Measurements from ENCODE around the gene ACER2.

Gene ACER2

DNA sequence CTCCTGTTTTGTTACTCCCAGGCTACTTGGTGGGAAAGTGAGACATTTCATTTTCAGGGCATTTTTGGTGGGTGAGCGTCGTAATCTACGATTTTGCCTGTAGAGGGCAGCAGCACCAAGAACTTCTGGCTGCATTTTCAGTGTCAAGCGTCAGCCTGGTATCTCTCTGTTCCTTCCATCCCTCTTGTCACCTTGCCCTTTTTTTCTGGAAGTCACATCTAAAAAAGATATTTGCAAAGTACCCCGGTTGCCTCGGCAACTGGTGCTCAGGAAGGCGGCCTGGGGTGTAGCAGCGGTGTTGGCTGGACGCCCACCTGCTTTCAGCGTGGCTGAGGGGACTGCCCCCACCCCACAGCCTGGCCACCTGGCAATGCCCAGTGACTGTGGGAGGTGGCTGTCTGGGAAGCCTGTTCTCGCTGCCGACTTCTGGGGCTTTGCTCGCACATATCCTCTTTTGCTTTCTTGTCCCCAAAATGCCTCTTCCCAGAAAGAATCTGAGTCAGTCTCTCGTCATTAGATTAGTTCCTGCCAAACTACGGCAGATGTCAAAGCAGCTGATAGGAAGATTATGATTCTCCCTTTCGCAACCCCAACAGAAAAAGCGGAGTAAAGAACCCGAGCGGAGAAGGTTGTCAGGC, 84.5 kb downstream of the ACER2 start:
- H3K27ac ChIP-seq (ENCODE audit: extremely low read depth, low read depth, low read length) = no peak overlapping the region
- no peaks in the 10 kb centered on the region for H3K4me1 ChIP-seq (ENCODE audit: control insufficient read depth, insufficient read depth, low read length)
- H3K4me3 ChIP-seq (ENCODE audit: low read depth, low read length) = no peak overlapping the region
- no peaks in the 10 kb centered on the region for H3K36me3 ChIP-seq (ENCODE audit: control insufficient read depth in 2 of 2, insufficient read depth in 1 of 2, low read length in 2 of 2)
- ChIA-PET CTCF (interaction anchor here (0.5 to 1.5 kb wide), 14 partner anchors 9 to 1819 kb away, joined by 3 to 7 read pairs (median 3); no protein-coding TSS in a partner anchor), POLR2A (no interaction called here)
- H3K9me3 ChIP-seq (ENCODE audit: control insufficient read depth, insufficient read depth, low read depth, low read length) = no peaks in the 10 kb centered on the region
- TF ChIP-seq ZNF530 (tag by site-specific recombination; IDR thresholded peaks at IDR 0.05; ENCODE audit: low read depth) = no peak
- 0 out of 2 replicates have a peak, but pooled peaks have one; percentile 10 for TF ChIP-seq PRDM1 (tag by site-specific recombination; IDR thresholded peaks at IDR 0.05)
- no peak for TF ChIP-seq ZNF221 (tag by site-specific recombination; IDR thresholded peaks at IDR 0.05; ENCODE audit: borderline replicate concordance)
- TF ChIP-seq ZNF266 (tag by site-specific recombination; IDR thresholded peaks at IDR 0.05; ENCODE audit: low read depth) = no peak
- TF ChIP-seq EGR2 (tag by site-specific recombination; IDR thresholded peaks at IDR 0.05; ENCODE audit: low read depth) = peak; percentile 31; the same call in 1 of the 2 replicates
- peak; percentile 47; the same call in 1 of the 2 replicates for TF ChIP-seq ZNF366 (tag by site-specific recombination; conservative IDR thresholded peaks at IDR 0.05)
- peak; percentile 80 for TF ChIP-seq ZNF654 (tag by site-specific recombination; IDR thresholded peaks at IDR 0.05; ENCODE audit: low read depth)

DNA sequence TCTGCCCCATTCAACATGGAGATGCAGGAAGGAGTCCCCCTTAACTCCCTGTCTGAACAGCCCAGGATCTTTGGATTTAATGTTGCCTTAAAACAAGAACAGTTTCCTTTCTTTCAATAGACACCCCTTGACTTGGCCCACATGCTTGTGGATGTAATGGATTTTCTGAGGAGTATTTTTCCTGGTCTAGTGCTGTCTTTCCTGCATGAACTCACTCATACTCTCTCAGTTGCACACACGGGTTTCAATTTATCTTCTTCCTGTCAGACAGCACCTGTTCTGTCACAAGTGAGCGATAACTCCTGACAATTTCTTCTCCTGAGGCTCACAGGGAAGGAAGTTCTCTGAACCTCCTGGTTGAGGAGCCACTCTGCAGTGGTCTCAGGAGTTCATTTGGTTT, 85.1 kb downstream of the ACER2 start:
- ChIA-PET POLR2A (no interaction called here), CTCF (interaction anchor here (0.7 to 1.3 kb wide), 6 partner anchors 9 to 1818 kb away, joined by 3 to 5 read pairs (median 3); no protein-coding TSS in a partner anchor)
- Histone ChIP-seq H3K4me3 (ENCODE audit: low read depth, low read length) (no peak overlapping the region), H3K36me3 (ENCODE audit: control insufficient read depth in 2 of 2, insufficient read depth in 1 of 2, low read length in 2 of 2) (no peaks in the 10 kb centered on the region), H3K9me3 (ENCODE audit: control insufficient read depth, insufficient read depth, low read depth, low read length) (no peaks in the 10 kb centered on the region), H3K27ac (ENCODE audit: extremely low read depth, low read depth, low read length) (no peak overlapping the region), H3K4me1 (ENCODE audit: control insufficient read depth, insufficient read depth, low read length) (no peaks in the 10 kb centered on the region)
- no peak for TF ChIP-seq ZNF10 (tag by site-specific recombination; IDR thresholded peaks at IDR 0.05)
- no peak for TF ChIP-seq MEIS1 (CRISPR knock-in tag; IDR thresholded peaks at IDR 0.05; ENCODE audit: borderline replicate concordance)
- TF ChIP-seq ZNF791 (tag by site-specific recombination; IDR thresholded peaks at IDR 0.05) = no peak
- no peak for TF ChIP-seq PRDM10 (tag by site-specific recombination; IDR thresholded peaks at IDR 0.05)

DNA sequence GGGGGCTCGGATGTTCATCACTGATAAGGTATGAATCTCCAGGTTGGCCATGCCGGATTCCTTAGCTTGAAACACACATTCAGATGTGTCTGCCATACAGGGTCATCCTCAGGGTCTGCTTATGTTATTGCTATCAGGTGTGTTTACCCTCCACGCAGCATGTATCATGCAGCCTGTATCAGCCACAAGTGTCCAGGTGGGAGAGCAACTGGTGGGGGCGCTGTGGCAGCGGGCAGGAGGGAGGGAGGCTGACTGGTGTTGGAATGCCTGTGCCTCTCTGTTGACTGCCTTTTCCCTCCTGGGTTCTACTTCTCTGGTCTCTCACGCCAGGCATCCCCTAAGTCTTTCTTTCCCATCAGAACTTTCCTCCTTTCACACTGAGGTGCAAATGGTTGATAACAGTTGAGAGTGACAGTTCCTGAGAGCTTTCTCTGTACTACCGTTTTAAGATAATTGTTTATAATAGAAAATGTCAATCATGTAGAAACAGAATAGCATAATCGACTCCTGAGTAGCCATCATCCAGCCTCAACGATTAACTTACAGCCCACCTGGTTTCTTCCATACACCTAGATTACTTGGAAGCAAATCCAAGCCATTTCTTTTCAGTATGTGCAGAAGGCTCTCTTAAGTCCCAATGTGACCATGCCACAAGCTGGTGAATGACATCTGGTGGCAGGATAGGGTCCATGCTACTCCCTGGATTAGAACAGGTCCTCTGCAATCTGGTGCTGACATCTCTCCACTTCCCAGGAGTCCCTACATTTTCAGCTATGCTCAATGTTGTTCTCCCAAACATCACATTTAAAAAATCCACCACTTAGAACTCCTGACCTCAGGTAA, 86.6 kb downstream of the ACER2 start:
- TF ChIP-seq ELK4 (IDR thresholded peaks at IDR 0.05; ENCODE audit: borderline replicate concordance, low read depth, low read length) (no peak), SCRT2 (tag by site-specific recombination; IDR thresholded peaks at IDR 0.05) (peak; percentile 67; the same call in 1 of the 2 replicates), SCRT1 (tag by site-specific recombination; IDR thresholded peaks at IDR 0.05; ENCODE audit: borderline replicate concordance) (peak; percentile 69; the same call in 1 of the 2 replicates), GLIS1 (tag by site-specific recombination; IDR thresholded peaks at IDR 0.05) (no peak)
- Histone ChIP-seq H3K4me3 (ENCODE audit: low read depth, low read length) (no peak overlapping the region), H3K36me3 (ENCODE audit: control insufficient read depth in 2 of 2, insufficient read depth in 1 of 2, low read length in 2 of 2) (no peaks in the 10 kb centered on the region), H3K27ac (ENCODE audit: extremely low read depth, low read depth, low read length) (no peak overlapping the region), H3K9me3 (ENCODE audit: control insufficient read depth, insufficient read depth, low read depth, low read length) (no peaks in the 10 kb centered on the region), H3K4me1 (ENCODE audit: control insufficient read depth, insufficient read depth, low read length) (no peaks in the 10 kb centered on the region)
- ChIA-PET POLR2A (no interaction called here), CTCF (interaction anchor here (0.6 to 1.3 kb wide), 6 partner anchors 23 to 427 kb away, joined by 3 to 5 read pairs (median 4); no protein-coding TSS in a partner anchor)

All from HEK293 (cell line).